HepG2 (cell line): ENCODE measurements around the gene TCF12. TPM values are rescaled to one million over a fixed set of nuclear protein-coding genes. Genes with fewer than 3 reads are reported as not detected.
A peak's percentile ranks its signal among the peaks of the same experiment; 100 is the strongest.

Experiments used
- ATAC-seq: fragments of 200-7000 bp; cut with Tn5 transposase; 3 replicates; pipeline ENCODE4 v1.9.1; 2020; ENCODE audit warnings: mild to moderate bottlenecking, moderate library complexity
- BruUV-seq: library from RNA; stranded (reverse); fragments of 400-500 nt; replicated peaks from 2 replicates; lab custom pipeline; 2021; lab: Mats Ljungman, UMichigan
- CTCF ChIA-PET: fragments of 300-600 bp; formaldehyde crosslinking; extraction: SDS; loops from one replicate; lab custom pipeline; 2021; ENCODE audit warnings: low total read pairs, inconsistent platforms, low intra/inter-chr PET ratio; lab: Yijun Ruan, JAX
- POLR2A ChIA-PET: fragments of 350-600 bp; sonication (Branson Sonifier 250); formaldehyde crosslinking; loops from one replicate; lab custom pipeline; 2020; ENCODE audit warnings: antibody characterized with exemption, inconsistent platforms; lab: Yijun Ruan, JAX
- DNase-seq: peaks from one replicate; pipeline ENCODE4 v3.0.0-alpha.2; 2015; ENCODE audit warnings: low spot score
- FAIRE-seq: peaks from 3 replicates; lab custom pipeline; 2011; peaks lifted over from hg19 to GRCh38; lab: Jason Lieb, UNC
- H2AFZ ChIP-seq: one replicate; pipeline ENCODE4 v1.6.1; 2011; ENCODE audit warnings: low read length, inconsistent platforms
- H3K27ac ChIP-seq: fragments of 300-600 bp; 3 replicates; pipeline ENCODE4 v1.8.0; 2011; ENCODE audit warnings: mixed run types, mild to moderate bottlenecking, mixed read lengths, low read length, inconsistent platforms; ENCODE audit not compliant: insufficient read depth; ENCODE audit errors: extremely low read length
- H3K27me3 ChIP-seq, 2 experiments: fragments of 200-600 bp in 1 of 2; 2 replicates in 1 of 2; 3 replicates in 1 of 2; pipeline versions ENCODE4 v1.6.0 to v1.8.0; 2011; ENCODE audit warnings: low read length in 2 of 2, mild to moderate bottlenecking in 2 of 2, moderate library complexity in 2 of 2, inconsistent platforms in 1 of 2; ENCODE audit not compliant: insufficient read depth in 2 of 2, control insufficient read depth in 1 of 2
- H3K36me3 ChIP-seq, 2 experiments: fragments of 200-600 bp in 1 of 2; replicated peaks in 1 of 2; 2 replicates in 1 of 2; 3 replicates in 1 of 2; pipeline versions ENCODE4 v1.5.1 to v1.8.0; 2011; ENCODE audit warnings: low read length in 2 of 2, inconsistent platforms in 1 of 2; ENCODE audit not compliant: insufficient read depth in 2 of 2, control insufficient read depth in 1 of 2
- H3K4me1 ChIP-seq: 2 replicates; pipeline ENCODE4 v1.5.1; 2012; ENCODE audit warnings: low read length, inconsistent platforms; ENCODE audit not compliant: insufficient read depth
- H3K4me2 ChIP-seq: 2 replicates; pipeline ENCODE4 v1.6.0; 2011; ENCODE audit warnings: low read depth, low read length, inconsistent platforms
- H3K4me3 ChIP-seq, 3 experiments: fragments of 200-600 bp in 1 of 3; sonication (generic), shearing (Covaris generic) in 1 of 3; replicated peaks in 1 of 3; 2 replicates each; pipeline ENCODE4 v1.5.1; 2011 to 2016; ENCODE audit warnings: low read length in 3 of 3, inconsistent platforms in 2 of 3, low read depth in 2 of 3, mild to moderate bottlenecking in 2 of 3, control low read depth in 1 of 3, mixed read lengths in 1 of 3; ENCODE audit not compliant: insufficient read depth in 1 of 3
- H3K79me2 ChIP-seq: one replicate; pipeline ENCODE4 v1.6.1; 2011; ENCODE audit warnings: low read length, inconsistent platforms; ENCODE audit not compliant: insufficient read depth
- H3K9ac ChIP-seq: 2 replicates; pipeline ENCODE4 v1.6.0; 2011; ENCODE audit warnings: mild to moderate bottlenecking, low read depth, low read length, inconsistent platforms; ENCODE audit not compliant: insufficient read depth
- H3K9me3 ChIP-seq: 2 replicates; pipeline ENCODE4 v1.5.1; 2012; ENCODE audit warnings: mild to moderate bottlenecking, low read length
- H4K20me1 ChIP-seq: 2 replicates; pipeline ENCODE4 v1.6.0; 2011; ENCODE audit warnings: inconsistent platforms, mild to moderate bottlenecking, low read length, moderate library complexity; ENCODE audit not compliant: insufficient read depth
- CTCF ChIP-seq: sonication (generic); formaldehyde crosslinking; IDR thresholded peaks from 2 replicates; pipeline ENCODE4 v1.5.0; 2020; ENCODE audit warnings: mild to moderate bottlenecking, missing genetic modification reagents, moderate library complexity
- GLI4 ChIP-seq: sonication (generic); formaldehyde crosslinking; IDR thresholded peaks from 2 replicates; pipeline ENCODE4 v1.5.1; 2020; ENCODE audit warnings: missing genetic modification reagents, mild to moderate bottlenecking, moderate library complexity, borderline replicate concordance
- IRF9 ChIP-seq: sonication (generic); formaldehyde crosslinking; IDR thresholded peaks from 2 replicates; pipeline ENCODE4 v1.8.0; 2022; ENCODE audit warnings: missing genetic modification reagents, mild to moderate bottlenecking, borderline replicate concordance
- KAT7 ChIP-seq: IDR thresholded peaks from 2 replicates; pipeline ENCODE4 v1.6.1; 2018; ENCODE audit warnings: borderline replicate concordance, missing compliant biosample characterization
- SMC3 ChIP-seq: IDR thresholded peaks from 2 replicates; pipeline ENCODE4 v1.6.1; 2011; ENCODE audit warnings: low read length, improper control_type of control experiment
- SNAPC4 ChIP-seq: sonication (generic); formaldehyde crosslinking; IDR thresholded peaks from 2 replicates; pipeline ENCODE4 v1.4.0; 2020; ENCODE audit warnings: mild to moderate bottlenecking, missing genetic modification reagents
- SSRP1 ChIP-seq: IDR thresholded peaks from 2 replicates; pipeline ENCODE4 v1.6.1; 2016; ENCODE audit warnings: control low read depth
- ZKSCAN5 ChIP-seq: sonication (generic); formaldehyde crosslinking; IDR thresholded peaks from 2 replicates; pipeline ENCODE4 v1.5.1; 2020; ENCODE audit warnings: mild to moderate bottlenecking, missing genetic modification reagents
- ZNF703 ChIP-seq: sonication (generic); formaldehyde crosslinking; IDR thresholded peaks from 2 replicates; pipeline ENCODE4 v1.5.1; 2020; ENCODE audit warnings: missing genetic modification reagents, mild to moderate bottlenecking, moderate library complexity, borderline replicate concordance
- ZNF773 ChIP-seq: sonication (generic); formaldehyde crosslinking; IDR thresholded peaks from 2 replicates; pipeline ENCODE4 v1.4.0; 2020; ENCODE audit warnings: missing genetic modification reagents, borderline replicate concordance
- ZNF775 ChIP-seq: sonication (generic); formaldehyde crosslinking; IDR thresholded peaks from 2 replicates; pipeline ENCODE4 v1.4.0; 2020; ENCODE audit warnings: missing genetic modification reagents, mild to moderate bottlenecking, moderate library complexity, borderline replicate concordance
- ZNF790 ChIP-seq: sonication (generic); formaldehyde crosslinking; IDR thresholded peaks from 2 replicates; pipeline ENCODE4 v1.8.0; 2022; ENCODE audit warnings: missing genetic modification reagents, mild to moderate bottlenecking, borderline replicate concordance
- whole genome bisulfite sequencing: methylation state at CpG from one replicate; pipeline ENCODE4 v1.1.6; 2017; ENCODE audit warnings: low lambda C conversion rate; 5-methylcytosine and 5-hydroxymethylcytosine counted together
- in situ Hi-C: cut with HindIII; loops from 2 replicates; pipeline ENCODE4 v1.10.0; 2017; ENCODE audit warnings: low pct_unique_long_range_greater_than_20kb; ENCODE audit not compliant: extremely low pct_ligation_motif_present
- intact Hi-C: fragments of 100-400 bp; cut with micrococcal nuclease; formaldehyde crosslinking; loops from one replicate; pipeline ENCODE4 v1.10.0; 2022; ENCODE audit not compliant: unreplicated experiment
- polyA plus RNA-seq, 8 experiments: library from polyadenylated mRNA; depleted of rRNA in 3 of 8; stranded (reverse) in 7 of 8; unstranded in 1 of 8; fragments of >200 nt; fragmentation: Illumina TruSeq in 4 of 8; extraction: Trizol in 4 of 8; gene quantifications; 2 replicates each; pipeline versions ENCODE4 v1.2.1 to v1.2.3, GENCODE V29; 2011 to 2016; ENCODE audit warnings: low read depth in 4 of 8, missing spikeins in 1 of 8, mixed read lengths in 1 of 8; ENCODE audit not compliant: insufficient read depth in 1 of 8
- total RNA-seq, 5 experiments: library from RNA; depleted of rRNA; stranded (reverse); fragments of >200 nt; fragmentation: Illumina TruSeq; extraction: Trizol; gene quantifications; 2 replicates each; pipeline ENCODE4 v1.2.3, GENCODE V29; 2016; ENCODE audit warnings: low read depth in 1 of 5

The TCF12 gene
- total and polyA plus RNA-seq, 2 of the 13 experiments (the other 11 are each of a cell fraction or from before 2014, with no cell fraction given): 48.6 to 51.1 TPM

GRCh38 chr15:56869573-56869972 lies 48.9 kb upstream of the TCF12 start:
- no peak overlapping the region for H3K4me3 ChIP-seq
- no peak overlapping the region for H3K27ac ChIP-seq
- no TSS peak for BruUV-seq
- no peaks in the 10 kb centered on the region for H3K27me3 ChIP-seq
- in situ Hi-C loops (loop anchor here (10.0 kb wide), 1 partner anchor 375 kb away; no protein-coding TSS in a partner anchor), intact Hi-C loops (no loop called here)
- no peak overlapping the region for H3K4me2 ChIP-seq
- ChIA-PET CTCF (interaction anchor here (1.2 kb wide), 1 partner anchor 48 kb away, joined by 3 read pairs; no protein-coding TSS in a partner anchor), POLR2A (no interaction called here)
- DNase-seq (no peak), ATAC-seq (no peak), FAIRE-seq (no peak)
- H3K4me1 ChIP-seq: no peaks in the 10 kb centered on the region; the same call in 1 of the 2 replicates
- no peaks in the 10 kb centered on the region for H3K79me2 ChIP-seq
- H4K20me1 ChIP-seq: no peaks in the 10 kb centered on the region
- H3K36me3 ChIP-seq: no peaks in the 10 kb centered on the region
- no peak overlapping the region for H2AFZ ChIP-seq
- H3K9me3 ChIP-seq: no peaks in the 10 kb centered on the region
- no peak overlapping the region for H3K9ac ChIP-seq
- WGBS: 10% methylated on average over 3 of the region's 3 CpGs
- TF ChIP-seq CTCF (CRISPR knock-in tag) (peak; percentile 59), ZNF790 (no peak), ZNF703 (CRISPR knock-in tag) (no peak), ZKSCAN5 (CRISPR knock-in tag) (no peak), SNAPC4 (CRISPR knock-in tag) (no peak), IRF9 (CRISPR knock-in tag) (no peak), SMC3 (peak; percentile 59), SSRP1 (CRISPR knock-in tag) (no peak), KAT7 (CRISPR knock-in tag) (no peak), ZNF773 (CRISPR knock-in tag) (no peak), ZNF775 (no peak), GLI4 (CRISPR knock-in tag) (no peak)
